ENCODE measurements around the gene GOLGA7B.

The GOLGA7B gene

GRCh38 chr10:97896756-97897358 is 47.2 kb downstream of the GOLGA7B start:
- no peak for DNase-seq

- no peak for DNase-seq
Observed at GRCh38 chr10:97898429-97898828, 48.8 kb downstream of the GOLGA7B start.

GRCh38 chr10:97901381-97901780 is 51.7 kb downstream of the GOLGA7B start:
- DNase-seq, result no peak

- peak; percentile 4 for DNase-seq
Observed at GRCh38 chr10:97903128-97904017, 53.7 kb downstream of the GOLGA7B start.

GRCh38 chr10:97904018-97904381 is 54.4 kb downstream of the GOLGA7B start:
- DNase-seq, result no peak

- no peak for DNase-seq
Observed at GRCh38 chr10:97904576-97904975, 54.9 kb downstream of the GOLGA7B start.

- DNase-seq, result no peak
Observed at GRCh38 chr10:97905276-97905675, 55.6 kb downstream of the GOLGA7B start.

GRCh38 chr10:97907211-97907610 is 57.6 kb downstream of the GOLGA7B start:
- DNase-seq, result no peak

- DNase-seq, result no peak
Observed at GRCh38 chr10:97907830-97908229, 58.2 kb downstream of the GOLGA7B start.

- DNase-seq, result no peak
Observed at GRCh38 chr10:97910661-97911060, 61.0 kb downstream of the GOLGA7B start.

GRCh38 chr10:97911217-97911616 is 61.6 kb downstream of the GOLGA7B start:
- DNase-seq, result no peak

GRCh38 chr10:97913193-97913592 is 63.5 kb downstream of the GOLGA7B start:
- no peak for DNase-seq

GRCh38 chr10:97913614-97914013 is 64.0 kb downstream of the GOLGA7B start:
- no peak for DNase-seq

- DNase-seq, result no peak
Observed at GRCh38 chr10:97914171-97914836, 64.7 kb downstream of the GOLGA7B start.

GRCh38 chr10:97914837-97915211 is 65.2 kb downstream of the GOLGA7B start:
- peak; percentile 29 for DNase-seq

- no peak for DNase-seq
Observed at GRCh38 chr10:97915346-97916131, 65.9 kb downstream of the GOLGA7B start.

- no peak for DNase-seq
Observed at GRCh38 chr10:97916586-97916985, 66.9 kb downstream of the GOLGA7B start.

- no peak for DNase-seq
Observed at GRCh38 chr10:97919012-97919411, 69.4 kb downstream of the GOLGA7B start.

GRCh38 chr10:97920865-97921264 is 71.2 kb downstream of the GOLGA7B start:
- no peak for DNase-seq

Data from SHP77 treated with DMSO at 0.1 percent for 48 hours (cell line).